GM19025 (cell line): ENCODE results near the gene FLAD1.

Source experiments
- ATAC-seq: cut with Tn5 transposase; IDR thresholded peaks from one replicate; pipeline ENCODE4 v1.9.1; 2021; ENCODE audit warnings: mild to moderate bottlenecking, low read depth, moderate library complexity; ENCODE audit not compliant: unreplicated experiment

The FLAD1 gene

GRCh38 chr1:155034318-155035208 is 51.4 kb downstream of the FLAD1 start:
- no peak for ATAC-seq

- no peak for ATAC-seq
These were observed 52.8 kb downstream of the FLAD1 start for GRCh38 chr1:155035936-155036335.

- ATAC-seq, result no peak
These were observed 53.9 kb downstream of the FLAD1 start for GRCh38 chr1:155037043-155037442.

GRCh38 chr1:155037851-155038441 is 54.8 kb downstream of the FLAD1 start:
- ATAC-seq, result no peak

GRCh38 chr1:155038602-155039307 is 55.6 kb downstream of the FLAD1 start:
- ATAC-seq, result no peak

GRCh38 chr1:155039308-155039669 is 56.1 kb downstream of the FLAD1 start:
- no peak for ATAC-seq

GRCh38 chr1:155040358-155041093 is 57.4 kb downstream of the FLAD1 start:
- ATAC-seq, result no peak
